Body of pancreas (tissue), 4 donors: ENCODE data around the gene HAPLN2.

Experiments
- POLR2A ChIP-seq, 3 donors: fragments of 450-650 bp; IDR thresholded peaks; one replicate each; pipeline ENCODE4 v1.6.1; 2016; ENCODE audit warnings: antibody characterized with exemption in 3 of 3, mild to moderate bottlenecking in 2 of 3
- TF ChIP-seq, protein P1 (sequence below), 7 experiments: fragments of 450-650 bp in 4 of 7; fragments of 200-600 bp in 3 of 7; sonication (generic) in 3 of 7; IDR thresholded peaks; one replicate each; pipeline ENCODE4 v1.5.1; 2016 to 2019; ENCODE audit warnings: antibody characterized with exemption in 7 of 7

GRCh38 chr1:156590326-156591180 lies 28.7 kb upstream of the HAPLN2 start:
- TF ChIP-seq, protein P1, sequence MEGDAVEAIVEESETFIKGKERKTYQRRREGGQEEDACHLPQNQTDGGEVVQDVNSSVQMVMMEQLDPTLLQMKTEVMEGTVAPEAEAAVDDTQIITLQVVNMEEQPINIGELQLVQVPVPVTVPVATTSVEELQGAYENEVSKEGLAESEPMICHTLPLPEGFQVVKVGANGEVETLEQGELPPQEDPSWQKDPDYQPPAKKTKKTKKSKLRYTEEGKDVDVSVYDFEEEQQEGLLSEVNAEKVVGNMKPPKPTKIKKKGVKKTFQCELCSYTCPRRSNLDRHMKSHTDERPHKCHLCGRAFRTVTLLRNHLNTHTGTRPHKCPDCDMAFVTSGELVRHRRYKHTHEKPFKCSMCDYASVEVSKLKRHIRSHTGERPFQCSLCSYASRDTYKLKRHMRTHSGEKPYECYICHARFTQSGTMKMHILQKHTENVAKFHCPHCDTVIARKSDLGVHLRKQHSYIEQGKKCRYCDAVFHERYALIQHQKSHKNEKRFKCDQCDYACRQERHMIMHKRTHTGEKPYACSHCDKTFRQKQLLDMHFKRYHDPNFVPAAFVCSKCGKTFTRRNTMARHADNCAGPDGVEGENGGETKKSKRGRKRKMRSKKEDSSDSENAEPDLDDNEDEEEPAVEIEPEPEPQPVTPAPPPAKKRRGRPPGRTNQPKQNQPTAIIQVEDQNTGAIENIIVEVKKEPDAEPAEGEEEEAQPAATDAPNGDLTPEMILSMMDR (IDR thresholded peaks at IDR 0.05) = no peak
- no peak for TF ChIP-seq POLR2A (IDR thresholded peaks at IDR 0.05)
